ENCODE results near the gene RGS10. TPM values are rescaled to one million over a fixed set of nuclear protein-coding genes. Genes with fewer than 3 reads are reported as not detected.
"Not testable (repeated sequence)": the region's sequence is repeated elsewhere in the genome, so short reads cannot be mapped to it uniquely, and the experiment has no call there.

Gene RGS10, protein sequence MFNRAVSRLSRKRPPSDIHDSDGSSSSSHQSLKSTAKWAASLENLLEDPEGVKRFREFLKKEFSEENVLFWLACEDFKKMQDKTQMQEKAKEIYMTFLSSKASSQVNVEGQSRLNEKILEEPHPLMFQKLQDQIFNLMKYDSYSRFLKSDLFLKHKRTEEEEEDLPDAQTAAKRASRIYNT
- total RNA-seq, result 100 to 1,000 TPM; 234 to 240 TPM

GRCh38 chr10:119542357-119542987 is at the start of gene RGS10:
Gene RGS10, minus strand, starts transcription at chr10:119542719. Its CDS starts 81 bp downstream, at chr10:119542638.
- peak; percentile 87 for DNase-seq
- intact Hi-C loops (cut with micrococcal nuclease), result loop anchor here (1.0 to 5.0 kb wide), 7 partner anchors 26 to 462 kb away; partner anchors contain the start of genes BAG3, EIF3A, INPP5F and MCMBP
- H3K4me3 Mint-ChIP-seq, result peak within 1 kb of the TSS; percentile 88

DNA sequence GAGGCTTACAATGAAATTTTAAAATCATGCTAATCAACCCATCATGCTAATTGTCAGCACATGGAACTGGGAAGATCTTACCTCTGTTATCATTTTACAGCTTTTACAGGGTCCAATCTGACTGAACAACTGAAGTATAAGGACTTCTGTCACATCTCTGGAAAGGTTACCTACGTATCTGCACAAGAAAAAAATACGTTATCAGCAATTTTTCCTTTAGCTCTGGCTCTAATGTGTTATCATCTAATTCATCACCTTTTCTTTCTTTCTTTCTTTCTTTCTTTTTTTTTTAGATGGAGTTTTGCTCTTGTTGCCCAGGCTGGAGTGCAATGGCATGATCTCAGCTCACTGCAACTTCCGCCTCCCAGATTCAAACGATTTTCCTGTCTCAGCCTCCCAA is 45.6 kb upstream of the RGS10 start:
- Mint-ChIP-seq H3K9me3 (no peaks in the 10 kb centered on the region), H3K36me3 (ENCODE audit: low read depth) (peaks cover 9% of the 10 kb centered on the region), H3K27me3 (ENCODE audit: low read depth) (no peaks in the 10 kb centered on the region), H3K4me1 (ENCODE audit: low read depth) (peaks cover 33% of the 10 kb centered on the region), H3K4me3 (no peak overlapping the region), H3K27ac (no peak overlapping the region)
- DNase-seq, result no peak
- CTCF ChIA-PET, result no interaction called here
- intact Hi-C loops (cut with micrococcal nuclease), result no loop called here

More at GRCh38 chr10:119542357-119542987, at the start of gene RGS10:
- Mint-ChIP-seq H3K27ac (peak within 1 kb of the TSS; percentile 88), H3K9me3 (no peaks in the 10 kb centered on the region), H3K36me3 (ENCODE audit: low read depth) (peaks cover 12% of the 10 kb centered on the region), H3K4me1 (ENCODE audit: low read depth) (peaks cover 33% of the 10 kb centered on the region), H3K27me3 (ENCODE audit: low read depth) (no peaks in the 10 kb centered on the region)
- CTCF ChIA-PET, result interaction anchor here (1.0 to 4.2 kb wide), 11 partner anchors 9 to 344 kb away, joined by 3 to 30 read pairs (median 6); no protein-coding TSS in a partner anchor

- intact Hi-C loops (cut with micrococcal nuclease), result no loop called here
- no peak overlapping the region for H3K27ac Mint-ChIP-seq
- no peaks in the 10 kb centered on the region for H3K27me3 Mint-ChIP-seq (ENCODE audit: low read depth)
- CTCF ChIA-PET, result no interaction called here
- peaks cover 26% of the 10 kb centered on the region for H3K4me1 Mint-ChIP-seq (ENCODE audit: low read depth)
- H3K36me3 Mint-ChIP-seq (ENCODE audit: low read depth), result peaks cover 40% of the 10 kb centered on the region
- no peak overlapping the region for H3K4me3 Mint-ChIP-seq
- no peaks in the 10 kb centered on the region for H3K9me3 Mint-ChIP-seq
- DNase-seq, result no peak
These were observed 35.8 kb upstream of the RGS10 start for GRCh38 chr10:119578355-119578754.

DNA sequence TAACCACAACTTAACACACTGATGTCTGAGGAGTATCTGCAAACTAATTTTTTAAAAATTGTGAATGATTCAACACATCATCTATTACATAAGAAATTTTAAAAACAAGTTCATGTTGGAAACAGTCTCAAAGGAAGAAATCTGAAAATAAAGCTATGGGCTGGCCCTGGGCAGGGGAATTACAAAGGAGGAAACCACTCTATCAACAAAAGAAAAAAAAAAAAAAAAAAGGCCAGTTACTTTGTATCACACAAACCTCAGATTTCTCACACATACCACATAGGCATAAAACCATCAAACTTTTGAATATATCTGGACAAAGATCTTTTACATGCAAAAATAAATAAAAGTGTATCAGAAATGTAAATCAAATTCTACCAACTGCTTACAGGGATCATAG is 33.5 kb upstream of the RGS10 start:
- Mint-ChIP-seq H3K27me3 (ENCODE audit: low read depth) (no peaks in the 10 kb centered on the region), H3K4me1 (ENCODE audit: low read depth) (peaks cover 23% of the 10 kb centered on the region), H3K9me3 (no peaks in the 10 kb centered on the region), H3K4me3 (no peak overlapping the region), H3K36me3 (ENCODE audit: low read depth) (peaks cover 43% of the 10 kb centered on the region), H3K27ac (peak overlapping the region; percentile 86)
- DNase-seq, result no peak
- intact Hi-C loops (cut with micrococcal nuclease), result loop anchor here (2.0 kb wide), 1 partner anchor 21 kb away; the partner anchor contains the start of gene TIAL1
- CTCF ChIA-PET, result interaction anchor here (1.1 kb wide), 1 partner anchor 27 kb away, joined by 3 read pairs; no protein-coding TSS in a partner anchor

DNA sequence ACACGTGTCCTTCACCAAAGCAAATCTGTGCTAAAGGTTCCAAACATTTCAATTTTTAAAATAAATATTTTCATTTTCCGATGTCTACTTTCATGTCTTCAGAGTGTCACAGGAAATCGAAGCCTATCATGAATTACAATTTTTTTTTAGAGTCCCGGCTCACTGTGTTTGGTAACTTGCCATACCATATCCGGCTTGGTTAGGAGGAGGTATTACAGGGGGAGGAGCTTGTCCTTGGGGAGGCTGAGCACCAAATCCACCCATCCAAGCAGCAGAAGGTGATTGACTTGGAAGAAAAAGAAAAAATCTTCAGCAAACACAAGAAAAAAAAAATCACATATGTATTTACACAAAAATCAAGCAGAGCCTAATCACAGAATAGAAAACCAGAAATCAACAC is 33.0 kb upstream of the RGS10 start:
- Mint-ChIP-seq H3K4me3 (no peak overlapping the region), H3K27ac (peak overlapping the region; percentile 86), H3K4me1 (ENCODE audit: low read depth) (peaks cover 23% of the 10 kb centered on the region), H3K36me3 (ENCODE audit: low read depth) (peaks cover 45% of the 10 kb centered on the region), H3K27me3 (ENCODE audit: low read depth) (no peaks in the 10 kb centered on the region), H3K9me3 (no peaks in the 10 kb centered on the region)
- peak; percentile 42 for DNase-seq
- CTCF ChIA-PET, result interaction anchor here (1.1 kb wide), 1 partner anchor 27 kb away, joined by 3 read pairs; no protein-coding TSS in a partner anchor
- intact Hi-C loops (cut with micrococcal nuclease), result loop anchor here (2.0 kb wide), 1 partner anchor 21 kb away; the partner anchor contains the start of gene TIAL1

DNA sequence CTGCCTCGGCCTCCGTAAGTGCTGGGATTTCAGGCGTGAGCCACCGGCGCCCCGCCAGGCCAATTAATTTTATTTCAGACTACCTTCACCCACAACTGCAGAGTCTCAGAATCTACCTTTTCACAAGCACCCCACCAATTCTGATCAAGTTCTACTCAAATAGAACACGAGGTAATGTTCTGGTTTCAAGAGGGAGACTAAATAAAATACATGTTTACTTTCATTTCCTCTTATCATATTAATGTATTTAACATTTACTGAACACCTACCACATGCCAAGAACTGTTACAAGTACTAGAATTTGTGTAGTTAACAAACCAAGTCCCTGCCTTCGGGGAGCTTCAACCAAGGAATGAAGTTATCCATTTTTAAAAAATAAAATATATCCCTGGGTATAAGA is 25.5 kb upstream of the RGS10 start:
- no peaks in the 10 kb centered on the region for H3K9me3 Mint-ChIP-seq
- H3K4me1 Mint-ChIP-seq (ENCODE audit: low read depth), result no peaks in the 10 kb centered on the region
- H3K4me3 Mint-ChIP-seq, result no peak overlapping the region
- no peak overlapping the region for H3K27ac Mint-ChIP-seq
- H3K36me3 Mint-ChIP-seq (ENCODE audit: low read depth), result peaks cover 6% of the 10 kb centered on the region
- DNase-seq, result no peak
- CTCF ChIA-PET, result no interaction called here
- intact Hi-C loops (cut with micrococcal nuclease), result no loop called here
- no peaks in the 10 kb centered on the region for H3K27me3 Mint-ChIP-seq (ENCODE audit: low read depth)

DNA sequence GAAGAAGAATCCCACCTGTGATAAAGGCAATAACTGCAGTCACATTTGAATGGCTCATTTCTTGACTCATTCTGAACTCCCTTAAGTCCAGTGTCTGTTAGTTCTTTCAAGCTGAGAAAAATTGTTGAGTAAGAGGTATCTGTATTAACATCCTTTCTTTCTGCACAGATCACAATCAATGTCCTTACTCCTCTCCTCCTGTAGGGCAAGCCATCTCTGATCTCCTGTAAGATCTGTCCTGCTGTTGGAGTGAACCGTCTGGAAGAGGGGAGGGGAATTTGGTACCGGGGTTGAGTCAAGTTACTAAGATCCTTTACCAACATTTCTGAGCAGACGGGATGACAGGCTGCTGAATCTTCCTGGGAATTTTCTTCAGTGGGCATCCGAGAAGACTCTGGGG is 19.6 kb upstream of the RGS10 start:
- no peaks in the 10 kb centered on the region for H3K4me1 Mint-ChIP-seq (ENCODE audit: low read depth)
- intact Hi-C loops (cut with micrococcal nuclease), result no loop called here
- no peaks in the 10 kb centered on the region for H3K27me3 Mint-ChIP-seq (ENCODE audit: low read depth)
- H3K9me3 Mint-ChIP-seq, result no peaks in the 10 kb centered on the region
- H3K27ac Mint-ChIP-seq, result no peak overlapping the region
- no peak for DNase-seq
- H3K4me3 Mint-ChIP-seq, result no peak overlapping the region
- H3K36me3 Mint-ChIP-seq (ENCODE audit: low read depth), result no peaks in the 10 kb centered on the region
- CTCF ChIA-PET, result interaction anchor here (1.0 kb wide), 1 partner anchor 46 kb away, joined by 3 read pairs; no protein-coding TSS in a partner anchor

DNA sequence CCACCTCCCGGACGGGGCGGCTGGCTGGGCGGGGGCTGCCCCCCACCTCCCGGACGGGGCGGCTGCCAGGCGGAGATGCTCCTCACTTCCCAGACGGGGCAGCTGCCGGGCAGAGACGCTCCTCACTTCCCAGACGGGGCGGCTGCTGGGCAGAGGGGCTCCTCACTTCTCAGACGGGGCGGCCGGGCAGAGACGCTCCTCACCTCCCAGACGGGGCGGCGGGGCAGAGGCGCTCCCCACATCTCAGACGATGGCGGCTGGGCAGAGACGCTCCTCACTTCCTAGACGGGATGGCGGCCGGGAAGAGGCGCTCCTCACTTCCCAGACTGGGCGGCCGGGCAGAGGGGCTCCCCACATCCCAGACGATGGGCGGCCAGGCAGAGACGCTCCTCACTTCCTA is 17.0 kb upstream of the RGS10 start:
- intact Hi-C loops (cut with micrococcal nuclease); CTCF ChIA-PET; H3K4me1 Mint-ChIP-seq (ENCODE audit: low read depth); H3K9me3 Mint-ChIP-seq; H3K27me3 Mint-ChIP-seq (ENCODE audit: low read depth); H3K27ac Mint-ChIP-seq; H3K36me3 Mint-ChIP-seq (ENCODE audit: low read depth); DNase-seq; H3K4me3 Mint-ChIP-seq: not testable (repeated sequence)

- not testable (repeated sequence) for H3K9me3 Mint-ChIP-seq
These were observed 13.6 kb upstream of the RGS10 start for GRCh38 chr10:119556081-119556480.

GRCh38 chr10:119555178-119555784 is 12.8 kb upstream of the RGS10 start:
- no peaks in the 10 kb centered on the region for H3K27me3 Mint-ChIP-seq (ENCODE audit: low read depth)
- no peak for DNase-seq
- H3K27ac Mint-ChIP-seq, result no peak overlapping the region
- intact Hi-C loops (cut with micrococcal nuclease), result no loop called here
- H3K4me3 Mint-ChIP-seq, result no peak overlapping the region
- no peaks in the 10 kb centered on the region for H3K4me1 Mint-ChIP-seq (ENCODE audit: low read depth)
- CTCF ChIA-PET, result no interaction called here
- H3K36me3 Mint-ChIP-seq (ENCODE audit: low read depth), result no peaks in the 10 kb centered on the region
- H3K9me3 Mint-ChIP-seq, result no peaks in the 10 kb centered on the region

More at GRCh38 chr10:119556081-119556480, 13.6 kb upstream of the RGS10 start:
- CTCF ChIA-PET; H3K36me3 Mint-ChIP-seq (ENCODE audit: low read depth); DNase-seq; H3K4me3 Mint-ChIP-seq; H3K4me1 Mint-ChIP-seq (ENCODE audit: low read depth); H3K27me3 Mint-ChIP-seq (ENCODE audit: low read depth); intact Hi-C loops (cut with micrococcal nuclease); H3K27ac Mint-ChIP-seq: not testable (repeated sequence)

DNA sequence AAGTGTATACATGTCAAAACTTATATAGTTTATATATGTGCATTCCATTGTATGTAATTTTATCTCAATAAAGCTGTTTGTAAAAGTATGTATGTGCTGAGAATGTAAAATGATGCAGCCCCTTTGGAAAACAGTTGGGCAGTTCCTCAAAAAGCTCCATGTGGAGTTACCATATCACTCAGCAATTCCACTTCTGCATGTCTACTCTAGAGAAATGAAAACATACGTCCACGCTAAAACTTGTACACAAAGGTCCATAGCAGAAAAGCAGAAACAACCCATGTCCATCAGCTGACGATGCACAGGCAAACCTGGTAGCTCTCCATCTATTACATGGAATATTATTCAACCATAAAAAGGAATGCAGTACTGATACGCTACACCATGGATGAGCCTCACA is 8.3 kb upstream of the RGS10 start:
- Mint-ChIP-seq H3K4me1 (ENCODE audit: low read depth) (no peaks in the 10 kb centered on the region), H3K9me3 (no peaks in the 10 kb centered on the region), H3K27ac (no peak overlapping the region), H3K36me3 (ENCODE audit: low read depth) (no peaks in the 10 kb centered on the region), H3K27me3 (ENCODE audit: low read depth) (no peaks in the 10 kb centered on the region), H3K4me3 (no peak overlapping the region)
- no peak for DNase-seq
- CTCF ChIA-PET, result interaction anchor here (0.8 to 1.0 kb wide), 2 partner anchors 24 to 333 kb away, joined by 3 read pairs; no protein-coding TSS in a partner anchor
- intact Hi-C loops (cut with micrococcal nuclease), result no loop called here

- CTCF ChIA-PET, result interaction anchor here (0.6 to 1.6 kb wide), 4 partner anchors 53 to 346 kb away, joined by 3 to 5 read pairs (median 4); no protein-coding TSS in a partner anchor
These were observed 6.9 kb upstream of the RGS10 start for GRCh38 chr10:119549247-119549999.

More at GRCh38 chr10:119549247-119549999, 6.9 kb upstream of the RGS10 start:
- Mint-ChIP-seq H3K4me1 (ENCODE audit: low read depth) (no peaks in the 10 kb centered on the region), H3K4me3 (no peak overlapping the region), H3K36me3 (ENCODE audit: low read depth) (no peaks in the 10 kb centered on the region), H3K27ac (no peak overlapping the region), H3K27me3 (ENCODE audit: low read depth) (no peaks in the 10 kb centered on the region), H3K9me3 (no peaks in the 10 kb centered on the region)
- no peak for DNase-seq
- intact Hi-C loops (cut with micrococcal nuclease), result no loop called here
